Iris pigment epithelial cell (primary cell): ENCODE data around the gene DAPK1.

ENCODE experiments used
- DNase-seq: peaks from one replicate; pipeline ENCODE4 v3.0.0-alpha.2; 2011; ENCODE audit warnings: low read depth

The DAPK1 gene

GRCh38 chr9:87594194-87594593, 96.5 kb downstream of the DAPK1 start:
- peak; percentile 58 for DNase-seq

DNA sequence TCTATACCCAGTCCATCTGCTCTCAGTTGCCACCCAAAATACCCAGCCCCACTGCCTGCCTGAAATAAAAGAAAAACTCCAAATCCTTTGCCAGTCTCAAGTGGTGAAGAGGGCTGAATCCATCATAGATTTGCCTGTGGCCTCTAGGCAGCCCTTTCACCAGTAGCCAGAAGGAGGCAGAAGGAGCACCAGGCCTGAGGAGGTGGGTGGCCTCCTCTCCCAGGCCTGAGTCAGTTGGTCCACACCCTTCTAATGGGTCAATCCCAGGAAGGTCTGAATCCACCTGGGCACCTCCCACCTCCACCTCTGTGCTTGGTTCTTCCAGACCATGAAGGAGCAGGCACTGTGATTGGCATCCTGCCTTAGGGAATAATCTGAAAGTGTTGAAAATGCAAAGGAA, 97.0 kb downstream of the DAPK1 start:
- no peak for DNase-seq

- DNase-seq, result no peak
Measured at GRCh38 chr9:87595610-87596009, 97.9 kb downstream of the DAPK1 start.

DNA sequence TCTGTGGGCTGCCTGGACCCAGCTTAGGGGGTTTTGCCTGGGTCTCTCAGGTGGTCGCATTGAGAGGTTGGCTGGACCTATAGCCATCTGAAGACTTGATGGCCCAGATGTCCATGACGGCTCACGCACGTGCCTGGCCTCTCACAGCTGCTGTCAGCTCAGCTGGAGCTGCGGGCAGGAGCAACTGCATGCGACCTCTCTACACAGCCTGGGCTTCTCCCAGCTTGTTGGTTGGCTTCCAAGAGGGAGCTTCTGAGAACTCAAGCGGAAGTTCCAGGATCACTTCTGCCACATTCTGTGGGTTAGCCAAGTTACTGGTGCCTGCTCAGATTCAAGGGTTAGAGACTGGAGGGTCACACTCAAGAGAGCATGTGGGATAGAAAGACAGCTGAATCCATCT, 99.2 kb downstream of the DAPK1 start:
- DNase-seq, result peak; percentile 19

DNA sequence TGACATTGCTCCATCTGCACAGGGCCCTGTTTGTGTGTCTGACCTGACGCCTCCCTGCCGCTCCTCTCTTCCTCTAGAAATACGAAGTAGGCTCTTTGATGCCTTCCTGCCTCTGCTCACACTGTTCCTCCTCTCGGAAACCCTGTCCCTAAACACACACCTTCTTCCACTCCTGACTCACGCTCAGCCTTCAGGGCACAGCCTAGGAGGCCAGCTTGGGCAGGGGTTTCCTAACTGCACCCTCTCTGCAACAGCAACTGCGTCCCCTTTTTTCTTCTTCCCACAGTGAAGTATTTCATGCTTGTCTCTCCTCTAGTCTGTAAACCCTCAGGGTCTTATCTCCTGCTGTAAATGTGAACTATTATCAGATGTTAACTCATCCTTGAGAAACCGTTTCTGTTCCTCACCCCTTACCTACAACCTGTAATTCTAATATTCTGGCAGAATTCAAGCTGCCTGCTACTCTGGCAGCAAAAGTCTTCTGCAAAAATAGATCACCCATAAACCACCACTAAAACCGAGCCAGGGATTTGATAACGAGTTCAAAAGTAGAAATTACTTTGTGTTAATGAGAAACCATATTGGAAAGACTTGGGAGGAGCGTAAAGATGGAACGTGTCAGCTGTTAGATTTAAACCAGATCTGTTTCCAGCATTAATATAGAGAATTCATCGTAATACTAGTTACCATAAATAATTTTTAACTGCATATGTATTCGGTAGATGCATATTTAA, 100.2 kb downstream of the DAPK1 start:
- no peak for DNase-seq

- DNase-seq, result peak; percentile 94
Measured at GRCh38 chr9:87599901-87600610, 102.4 kb downstream of the DAPK1 start.

GRCh38 chr9:87601176-87601575, 103.5 kb downstream of the DAPK1 start:
- DNase-seq, result no peak

GRCh38 chr9:87601595-87601994, 103.9 kb downstream of the DAPK1 start:
- no peak for DNase-seq

DNA sequence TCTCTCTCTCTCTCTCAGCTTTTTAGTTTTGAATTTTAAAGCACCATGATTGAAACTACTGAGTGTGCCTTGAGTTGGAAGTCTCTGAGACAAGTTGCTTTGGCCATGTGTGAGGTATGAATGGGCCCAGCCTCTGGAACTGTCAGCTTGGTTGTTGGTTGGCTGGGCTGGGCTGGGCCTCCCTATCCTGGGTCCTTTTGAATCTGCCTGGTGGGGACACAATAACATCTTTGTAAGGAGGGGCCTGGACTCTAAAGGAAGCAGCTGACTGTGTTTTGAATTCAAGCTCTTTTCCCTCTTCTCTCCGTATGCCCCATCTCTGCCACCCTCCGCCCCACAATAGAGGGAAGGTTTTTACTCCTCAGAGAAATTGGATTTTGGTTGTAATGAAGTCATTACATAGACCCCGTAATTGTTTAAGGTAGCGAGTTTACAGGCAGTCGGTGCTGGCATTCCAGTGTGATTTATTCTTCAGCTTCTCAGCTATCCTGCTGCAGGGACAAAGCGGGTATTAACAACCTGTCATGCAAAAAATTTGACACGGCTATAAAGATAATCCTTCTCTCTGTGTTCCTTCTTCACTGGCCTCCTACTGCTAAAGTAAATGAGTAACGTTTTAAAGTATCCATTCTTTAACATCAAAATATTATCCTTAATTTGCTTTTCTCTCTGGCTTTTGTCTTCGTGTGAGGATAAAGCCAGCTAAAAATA, 105.4 kb downstream of the DAPK1 start:
- no peak for DNase-seq

GRCh38 chr9:87603854-87604490, 106.3 kb downstream of the DAPK1 start:
- DNase-seq, result no peak

DNA sequence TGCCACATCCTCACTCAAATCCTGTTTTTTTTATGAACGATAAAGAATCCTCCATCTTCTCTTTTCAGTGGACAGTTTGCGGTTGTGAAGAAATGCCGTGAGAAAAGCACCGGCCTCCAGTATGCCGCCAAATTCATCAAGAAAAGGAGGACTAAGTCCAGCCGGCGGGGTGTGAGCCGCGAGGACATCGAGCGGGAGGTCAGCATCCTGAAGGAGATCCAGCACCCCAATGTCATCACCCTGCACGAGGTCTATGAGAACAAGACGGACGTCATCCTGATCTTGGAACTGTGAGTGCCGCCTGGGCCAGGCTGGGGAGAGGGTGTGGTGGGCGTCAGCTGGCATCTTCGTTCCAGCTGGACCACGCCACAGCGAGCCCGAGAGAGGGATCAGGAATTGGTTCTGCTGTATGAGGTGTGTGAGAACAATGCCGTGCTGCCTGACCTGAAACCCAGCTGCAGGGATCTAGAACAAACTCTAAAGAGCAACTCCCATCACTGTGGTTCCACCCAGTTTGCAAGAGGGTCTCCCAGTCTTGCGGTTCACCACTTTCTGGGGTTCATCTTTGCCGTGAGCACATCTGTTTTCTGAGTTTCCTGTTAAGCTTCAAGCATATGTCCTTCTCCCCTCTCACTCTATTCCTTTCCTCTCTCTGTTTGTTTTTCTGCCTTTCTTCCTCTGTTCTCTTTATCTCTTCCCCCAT, 107.4 kb downstream of the DAPK1 start:
- DNase-seq, result no peak

DNA sequence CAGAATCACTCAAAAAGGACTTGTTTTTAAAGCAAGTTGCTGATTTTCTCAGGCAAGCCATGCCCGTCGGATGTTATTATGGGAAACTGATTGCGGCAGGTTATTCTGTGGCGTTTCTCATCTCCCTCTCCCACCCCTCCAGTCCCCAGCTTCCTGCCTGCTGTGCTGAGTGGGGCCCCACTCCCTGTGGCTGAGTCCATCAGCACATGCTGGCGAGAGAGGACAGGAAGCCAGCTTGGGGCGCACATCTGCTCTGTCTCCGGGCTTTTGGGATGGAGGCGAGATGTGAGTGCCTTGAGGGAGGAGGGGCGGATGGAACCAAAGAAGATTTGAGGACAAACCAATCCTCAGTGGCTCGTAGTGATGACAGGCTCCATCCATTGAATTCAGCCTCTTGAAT, 108.0 kb downstream of the DAPK1 start:
- DNase-seq, result no peak

DNA sequence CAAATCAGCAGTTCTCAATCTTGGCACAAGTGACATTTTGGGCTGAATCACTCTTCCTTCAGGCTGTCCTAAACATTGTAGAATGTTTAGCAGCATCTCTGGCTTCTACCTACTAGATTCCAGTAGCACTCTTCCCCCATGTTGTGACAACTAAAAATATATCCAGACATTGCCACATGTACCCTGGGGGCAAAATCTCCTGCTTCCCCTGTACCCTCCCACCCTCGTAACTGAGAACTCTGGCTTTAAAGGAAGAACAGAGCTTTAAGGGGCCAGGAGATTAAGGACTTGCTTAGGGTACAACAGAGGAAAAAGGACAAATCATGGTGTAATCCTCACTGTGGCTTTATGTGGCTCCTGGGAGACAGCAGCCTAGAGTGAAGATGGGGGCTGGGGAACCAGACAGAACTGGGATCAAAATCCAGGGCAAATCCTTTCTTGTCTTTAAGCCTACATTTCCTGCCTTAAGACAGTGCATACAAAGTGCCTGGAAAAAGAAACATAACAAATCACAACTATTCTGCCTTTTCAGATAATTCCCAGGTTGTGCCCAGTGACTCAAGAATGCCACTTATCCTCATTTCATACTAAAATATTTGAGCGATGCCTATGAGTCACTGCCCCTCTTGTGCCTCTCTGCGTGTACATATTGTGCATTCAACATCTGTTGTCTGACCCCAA, 109.3 kb downstream of the DAPK1 start:
- peak; percentile 77 for DNase-seq

DNA sequence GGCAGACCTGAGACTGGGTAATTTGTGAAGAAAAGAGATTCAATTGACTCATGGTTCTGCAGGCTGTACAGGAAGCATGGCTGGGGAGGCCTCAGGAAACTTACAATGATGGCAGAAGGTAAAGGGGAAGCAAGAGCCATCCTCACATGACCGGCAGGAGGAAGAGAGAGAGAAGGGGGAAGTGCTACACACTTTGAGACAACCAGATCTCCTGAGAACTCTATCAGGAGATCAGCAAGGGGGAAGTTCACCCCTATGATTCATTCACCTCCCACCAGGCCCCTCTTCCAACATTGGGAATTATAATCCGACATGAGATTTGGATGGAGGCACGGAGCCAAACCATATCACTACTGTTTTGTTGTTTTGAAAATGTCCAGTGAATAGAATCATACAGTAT, 110.2 kb downstream of the DAPK1 start:
- no peak for DNase-seq

DNA sequence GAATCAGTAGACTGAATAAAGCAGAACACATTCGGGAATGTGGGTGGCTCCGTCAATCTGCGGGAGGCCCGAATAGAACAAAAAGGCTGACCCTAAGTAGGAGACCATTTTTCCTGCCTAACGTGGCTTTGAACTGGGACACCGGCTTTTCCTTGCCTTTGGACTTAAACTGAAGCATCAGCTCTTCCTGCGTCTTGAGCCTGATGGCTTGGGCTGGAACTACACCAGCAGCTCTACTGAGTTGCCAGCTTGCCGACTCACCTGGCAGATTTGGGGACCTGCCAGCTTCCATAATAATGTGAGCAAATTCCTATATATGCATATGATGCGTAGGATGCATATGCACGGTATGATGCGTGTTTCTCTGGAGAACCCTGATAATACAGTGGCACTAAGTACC, 111.3 kb downstream of the DAPK1 start:
- DNase-seq, result no peak

GRCh38 chr9:87609486-87609885, 111.8 kb downstream of the DAPK1 start:
- DNase-seq, result no peak

GRCh38 chr9:87610200-87611155, 112.8 kb downstream of the DAPK1 start:
- peak; percentile 43 for DNase-seq

DNA sequence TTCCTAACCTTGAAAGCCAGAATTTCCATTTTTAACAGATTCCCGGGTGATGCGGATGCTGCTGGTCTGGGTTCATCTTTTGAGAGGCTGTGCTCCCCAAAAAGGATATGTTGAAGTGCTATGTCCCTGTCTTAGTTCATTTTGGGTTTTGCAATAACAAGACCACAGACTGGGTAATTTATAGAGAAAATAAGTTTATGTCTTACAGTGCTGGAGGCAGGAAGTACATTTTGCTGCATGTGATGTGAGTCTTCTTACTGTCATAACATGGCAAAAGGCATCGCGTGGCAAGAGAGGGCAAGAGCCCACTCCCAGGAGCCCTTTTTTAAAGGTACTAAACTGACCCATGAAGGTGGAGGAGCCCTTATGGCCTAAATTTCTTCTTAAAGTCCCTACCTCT, 114.1 kb downstream of the DAPK1 start:
- DNase-seq, result no peak

GRCh38 chr9:87612536-87612935, 114.9 kb downstream of the DAPK1 start:
- DNase-seq, result no peak
